ENCODE data around the gene USH2A.

Gene USH2A

GRCh38 chr1:215643592-215644321 lies 779.5 kb downstream of the USH2A start:
- no peak for DNase-seq (ENCODE audit: low read depth in 2 of 2)

- DNase-seq (ENCODE audit: low read depth in 2 of 2), result no peak
Measured at GRCh38 chr1:215640429-215641148, 782.7 kb downstream of the USH2A start.

GRCh38 chr1:215637041-215637573 lies 786.1 kb downstream of the USH2A start:
- no peak for DNase-seq (ENCODE audit: low read depth in 2 of 2)

GRCh38 chr1:215636258-215636965 lies 786.8 kb downstream of the USH2A start:
- no peak for DNase-seq (ENCODE audit: low read depth in 2 of 2)

GRCh38 chr1:215635827-215636226 lies 787.4 kb downstream of the USH2A start:
- DNase-seq (ENCODE audit: low read depth in 2 of 2), result no peak

- no peak for DNase-seq (ENCODE audit: low read depth in 2 of 2)
Measured at GRCh38 chr1:215631489-215631888, 791.8 kb downstream of the USH2A start.

GRCh38 chr1:215631040-215631439 lies 792.2 kb downstream of the USH2A start:
- DNase-seq (ENCODE audit: low read depth in 2 of 2), result no peak

- no peak for DNase-seq (ENCODE audit: low read depth in 2 of 2)
Measured at GRCh38 chr1:215625949-215626348, 797.3 kb downstream of the USH2A start.

GRCh38 chr1:215623162-215623561 lies 800.1 kb downstream of the USH2A start:
- DNase-seq (ENCODE audit: low read depth in 2 of 2), result no peak

- DNase-seq (ENCODE audit: low read depth in 2 of 2), result no peak
Measured at GRCh38 chr1:215617979-215618378, 805.3 kb downstream of the USH2A start.

- no peak for DNase-seq (ENCODE audit: low read depth in 2 of 2)
Measured at GRCh38 chr1:215612391-215612790, 810.9 kb downstream of the USH2A start.

- no peak for DNase-seq (ENCODE audit: low read depth in 2 of 2)
Measured at GRCh38 chr1:215608646-215609045, 814.6 kb downstream of the USH2A start.

GRCh38 chr1:215607412-215607811 lies 815.8 kb downstream of the USH2A start:
- DNase-seq (ENCODE audit: low read depth in 2 of 2), result no peak

- no peak for DNase-seq (ENCODE audit: low read depth in 2 of 2)
Measured at GRCh38 chr1:215606564-215607168, 816.6 kb downstream of the USH2A start.

- DNase-seq (ENCODE audit: low read depth in 2 of 2), result no peak
Measured at GRCh38 chr1:215606036-215606435, 817.2 kb downstream of the USH2A start.

- DNase-seq (ENCODE audit: low read depth in 2 of 2), result no peak
Measured at GRCh38 chr1:215605011-215605621, 818.1 kb downstream of the USH2A start.

- DNase-seq (ENCODE audit: low read depth in 2 of 2), result no peak
Measured at GRCh38 chr1:215603319-215603718, 819.9 kb downstream of the USH2A start.

GRCh38 chr1:215601276-215601675 lies 822.0 kb downstream of the USH2A start:
- DNase-seq (ENCODE audit: low read depth in 2 of 2), result no peak

GRCh38 chr1:215600867-215601266 lies 822.4 kb downstream of the USH2A start:
- DNase-seq (ENCODE audit: low read depth in 2 of 2), result no peak

- DNase-seq (ENCODE audit: low read depth in 2 of 2), result no peak
Measured at GRCh38 chr1:215600258-215600792, 822.9 kb downstream of the USH2A start.

- no peak for DNase-seq (ENCODE audit: low read depth in 2 of 2)
Measured at GRCh38 chr1:215599418-215600074, 823.7 kb downstream of the USH2A start.
